Trophoblast cell (in vitro differentiated cells and primary cell): Measurements from ENCODE around the gene ZNF274.

ENCODE experiments used
- DNase-seq, 2 donors: peaks; one replicate each; pipeline ENCODE4 v3.0.0-alpha.2; 2016
- H2AFZ ChIP-seq: 2 replicates; pipeline ENCODE4 v1.6.1; 2013; ENCODE audit warnings: low read length, moderate library complexity, mild to moderate bottlenecking; ENCODE audit not compliant: insufficient read depth, poor library complexity
- H2AK5ac ChIP-seq: 2 replicates; pipeline ENCODE4 v1.6.1; 2013; ENCODE audit warnings: mild to moderate bottlenecking, low read length
- H2BK120ac ChIP-seq: 2 replicates; pipeline ENCODE4 v1.6.1; 2013; ENCODE audit warnings: low read length, mild to moderate bottlenecking, moderate library complexity; ENCODE audit not compliant: insufficient read depth, poor library complexity
- H2BK12ac ChIP-seq: 2 replicates; pipeline ENCODE4 v1.6.1; 2013; ENCODE audit warnings: mild to moderate bottlenecking, low read length, moderate library complexity
- H2BK5ac ChIP-seq: 2 replicates; pipeline ENCODE4 v1.6.1; 2013; ENCODE audit warnings: low read length, low read depth, moderate library complexity, mild to moderate bottlenecking; ENCODE audit not compliant: poor library complexity
- H3K14ac ChIP-seq: 2 replicates; pipeline ENCODE4 v1.6.1; 2013; ENCODE audit warnings: mild to moderate bottlenecking, low read length
- H3K18ac ChIP-seq: 2 replicates; pipeline ENCODE4 v1.6.1; 2013; ENCODE audit warnings: mild to moderate bottlenecking, low read length
- H3K23ac ChIP-seq: 2 replicates; pipeline ENCODE4 v1.6.1; 2013; ENCODE audit warnings: low read length
- H3K27ac ChIP-seq: 2 replicates; pipeline ENCODE4 v1.5.1; 2013; ENCODE audit warnings: low read depth, mild to moderate bottlenecking, inconsistent platforms, low read length, moderate library complexity
- H3K27me3 ChIP-seq: 2 replicates; pipeline ENCODE4 v1.6.1; 2013; ENCODE audit warnings: inconsistent platforms, mild to moderate bottlenecking, low read length, moderate library complexity; ENCODE audit not compliant: insufficient read depth
- H3K36me3 ChIP-seq, 2 experiments: 1 replicate in 1 of 2; 2 replicates in 1 of 2; pipeline ENCODE4 v1.6.1; 2013; ENCODE audit warnings: low read length in 2 of 2, mild to moderate bottlenecking in 2 of 2, moderate library complexity in 1 of 2; ENCODE audit not compliant: insufficient read depth in 2 of 2, control insufficient read depth in 1 of 2
- H3K4ac ChIP-seq: 2 replicates; pipeline ENCODE4 v1.6.1; 2013; ENCODE audit warnings: low read depth, mild to moderate bottlenecking, low read length, moderate library complexity
- H3K4me1 ChIP-seq, 2 experiments: 1 replicate in 1 of 2; 2 replicates in 1 of 2; pipeline ENCODE4 v1.6.1; 2013; ENCODE audit warnings: low read length in 2 of 2, mild to moderate bottlenecking in 2 of 2, moderate library complexity in 1 of 2; ENCODE audit not compliant: insufficient read depth in 2 of 2, control insufficient read depth in 1 of 2
- H3K4me2 ChIP-seq: 2 replicates; pipeline ENCODE4 v1.6.1; 2013; ENCODE audit warnings: inconsistent platforms, mild to moderate bottlenecking, low read length, moderate library complexity
- H3K4me3 ChIP-seq: 2 replicates; pipeline ENCODE4 v1.5.1; 2013; ENCODE audit warnings: mild to moderate bottlenecking, low read depth, low read length, inconsistent platforms
- H3K79me1 ChIP-seq: one replicate; pipeline ENCODE4 v1.6.1; 2013; ENCODE audit warnings: low read length
- H3K79me2 ChIP-seq: 2 replicates; pipeline ENCODE4 v1.6.1; 2013; ENCODE audit warnings: low read length, mild to moderate bottlenecking; ENCODE audit not compliant: control insufficient read depth, insufficient read depth, poor library complexity
- H3K9ac ChIP-seq: 2 replicates; pipeline ENCODE4 v1.6.1; 2013; ENCODE audit warnings: mild to moderate bottlenecking, low read length
- H3K9me3 ChIP-seq: 2 replicates; pipeline ENCODE4 v1.6.1; 2013; ENCODE audit warnings: low read depth, mild to moderate bottlenecking, control low read depth, inconsistent platforms, low read length; ENCODE audit not compliant: insufficient read depth
- H4K12ac ChIP-seq: 2 replicates; pipeline ENCODE4 v1.6.1; 2013; ENCODE audit warnings: low read depth, mild to moderate bottlenecking, low read length, moderate library complexity
- H4K8ac ChIP-seq: 2 replicates; pipeline ENCODE4 v1.6.1; 2013; ENCODE audit warnings: low read depth, mild to moderate bottlenecking, low read length, moderate library complexity
- H4K91ac ChIP-seq: one replicate; pipeline ENCODE4 v1.6.1; 2013; ENCODE audit warnings: low read depth, mild to moderate bottlenecking, low read length, moderate library complexity
- WGBS: extraction: QIAGEN DNeasy Blood & Tissue Kit; methylation state at CpG from one replicate; pipeline ENCODE4 v1.1.7; 2013; ENCODE audit warnings: missing lambda C conversion rate; ENCODE audit not compliant: insufficient read length, insufficient coverage; ENCODE audit errors: extremely low coverage; 5-methylcytosine and 5-hydroxymethylcytosine counted together

The ZNF274 gene

DNA sequence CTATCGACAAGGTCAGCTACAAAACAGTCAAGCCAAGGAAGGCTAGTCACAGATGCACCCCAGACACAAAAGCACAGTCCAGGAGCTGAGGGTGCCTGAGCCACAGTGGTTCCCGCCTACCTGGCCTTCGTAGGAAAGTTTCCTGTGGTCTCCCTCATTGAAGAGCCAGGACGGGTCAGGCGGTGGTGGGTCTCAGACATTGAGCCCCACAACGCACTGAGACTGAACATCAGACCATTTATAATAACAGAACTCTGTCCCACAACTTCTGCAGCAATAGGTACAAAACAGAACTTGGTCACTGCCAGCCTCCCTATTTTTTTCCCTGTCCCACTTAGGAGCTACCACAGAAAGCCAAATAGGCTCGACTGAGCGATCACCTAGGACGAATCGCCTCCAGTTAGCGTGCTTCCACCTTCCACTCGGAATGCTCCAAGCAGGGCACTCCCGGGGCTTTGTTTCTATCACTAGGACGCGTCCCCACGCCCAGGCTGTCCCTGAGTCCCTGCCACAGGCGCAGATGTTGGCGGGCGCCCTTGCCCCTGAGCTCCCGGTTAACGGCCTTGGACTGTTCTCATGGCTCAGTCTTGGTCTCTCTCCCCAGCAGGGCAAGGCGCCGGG lies 45.2 kb downstream of the ZNF274 start:
- peak overlapping the region; percentile 89 for H3K4me3 ChIP-seq
- peaks cover 23% of the 10 kb centered on the region in 2 experiments for H3K36me3 ChIP-seq
- no peak overlapping the region for H2AK5ac ChIP-seq
- H2AFZ ChIP-seq, result peak overlapping the region; percentile 87
- H3K79me2 ChIP-seq, result peaks cover 11% of the 10 kb centered on the region
- H3K4me1 ChIP-seq, result peaks cover 9 to 11% of the 10 kb centered on the region in 2 experiments
- no peak overlapping the region for H3K23ac ChIP-seq
- peak overlapping the region; percentile 84 for H4K12ac ChIP-seq
- H3K4me2 ChIP-seq, result peak overlapping the region; percentile 81
- peak overlapping the region; percentile 45 for H2BK5ac ChIP-seq
- peak overlapping the region; percentile 69 for H4K91ac ChIP-seq
- H3K27me3 ChIP-seq, result no peaks in the 10 kb centered on the region
- peak overlapping the region; percentile 11 for H3K4ac ChIP-seq
- H4K8ac ChIP-seq, result peak overlapping the region; percentile 99
- H2BK12ac ChIP-seq, result no peak overlapping the region
- peak overlapping the region; percentile 50 for H2BK120ac ChIP-seq
- H3K27ac ChIP-seq, result peak overlapping the region; percentile 67
- no CpG with 5 or more reads among the region's 23 CpGs for WGBS
- no peaks in the 10 kb centered on the region for H3K9me3 ChIP-seq
- H3K79me1 ChIP-seq, result peaks cover 9% of the 10 kb centered on the region
- H3K14ac ChIP-seq, result peak overlapping the region; percentile 81
- H3K9ac ChIP-seq, result peak overlapping the region; percentile 72
- DNase-seq, result no peak
- H3K18ac ChIP-seq, result peak overlapping the region; percentile 48

DNA sequence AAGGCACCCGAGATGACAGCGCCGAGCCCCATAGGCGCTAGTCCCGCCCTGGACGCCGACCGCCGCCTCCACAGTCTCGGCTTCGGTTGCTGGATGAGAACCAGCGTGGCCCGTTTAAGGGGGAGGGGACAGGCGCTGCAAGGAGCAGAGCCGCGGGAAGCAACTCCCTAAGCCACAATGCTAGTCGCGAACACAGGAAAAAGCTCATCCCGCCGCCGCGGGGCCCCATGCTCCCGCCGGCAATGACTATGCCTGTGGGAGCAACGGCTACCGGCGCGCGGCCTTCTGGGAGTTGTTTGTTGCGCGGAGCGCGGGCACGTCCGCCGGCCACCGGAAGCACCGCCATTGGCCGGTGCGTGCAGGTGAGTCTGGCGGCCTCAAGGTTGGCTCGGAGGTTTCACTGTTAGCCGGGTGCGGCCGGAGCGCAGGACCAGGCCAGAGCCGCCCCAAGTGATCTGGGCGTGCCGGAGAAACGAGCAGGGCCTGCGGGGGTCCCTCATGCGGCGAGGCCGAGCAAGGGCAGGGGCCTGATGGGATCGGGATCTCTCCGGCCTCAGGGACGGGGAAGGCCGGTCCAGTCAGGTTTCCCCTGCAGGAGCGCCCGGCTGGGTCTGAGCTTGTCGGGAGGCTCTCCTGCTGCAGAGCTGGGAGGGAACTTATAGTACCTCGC lies 45.9 kb downstream of the ZNF274 start, which contains the start of gene ZNF544:
Gene ZNF544, plus strand, starts transcription at position 330 of the 670 bp plus-strand sequence. CDS start 15,110 bp downstream, outside the sequence.
- Histone ChIP-seq H3K18ac (peak within 1 kb of the TSS; percentile 77), H3K14ac (peak within 1 kb of the TSS; percentile 95), H2BK120ac (peak within 1 kb of the TSS; percentile 70), H3K4me2 (peak within 1 kb of the TSS; percentile 81), H3K4ac (peak within 1 kb of the TSS; percentile 91), H3K9ac (peak within 1 kb of the TSS; percentile 89), H2AFZ (peak within 1 kb of the TSS; percentile 87), H3K4me3 (peak within 1 kb of the TSS; percentile 89), H3K79me1 (peaks cover 9% of the 10 kb centered on the region), H3K4me1 (peaks cover 9 to 11% of the 10 kb centered on the region in 2 experiments), H3K9me3 (no peaks in the 10 kb centered on the region), H2BK5ac (peak within 1 kb of the TSS; percentile 70), H2BK12ac (no peak within 1 kb of the TSS), H4K91ac (peak within 1 kb of the TSS; percentile 87), H3K27me3 (no peaks in the 10 kb centered on the region), H3K36me3 (peaks cover 24 to 26% of the 10 kb centered on the region in 2 experiments), H2AK5ac (peak within 1 kb of the TSS; percentile 49), H3K27ac (peak within 1 kb of the TSS; percentile 67), H3K23ac (no peak within 1 kb of the TSS), H4K8ac (peak within 1 kb of the TSS; percentile 99), H3K79me2 (peaks cover 11% of the 10 kb centered on the region), H4K12ac (peak within 1 kb of the TSS; percentile 84)
- no CpG with 5 or more reads among the region's 62 CpGs for WGBS
- DNase-seq, result peak; percentile 53 to 72

- no peak overlapping the region for H3K18ac ChIP-seq
- no CpG with 5 or more reads among the region's 13 CpGs for WGBS
Observed at GRCh38 chr19:58229255-58229639, 46.4 kb downstream of the ZNF274 start.

DNA sequence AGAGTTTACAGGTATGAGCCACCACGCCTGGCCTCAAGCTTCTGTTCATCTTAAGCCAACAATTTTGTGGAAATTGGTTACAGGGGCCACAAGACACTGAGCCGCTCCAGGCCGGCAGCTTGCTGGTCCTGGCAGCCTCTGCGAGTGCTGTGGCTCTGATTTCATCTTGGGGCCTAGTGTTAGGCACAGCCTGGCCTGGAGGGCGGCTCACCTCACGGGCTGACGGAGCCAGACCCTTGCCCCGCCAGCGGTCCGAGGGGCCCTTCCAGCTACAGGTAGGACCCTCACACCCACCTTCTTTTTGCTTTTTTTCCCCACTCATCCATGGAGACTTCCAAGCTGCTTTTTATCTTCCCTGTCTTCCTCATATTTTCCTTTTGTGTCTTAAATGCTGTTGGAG lies 54.5 kb downstream of the ZNF274 start:
- Histone ChIP-seq H4K8ac (no peak overlapping the region), H3K9me3 (peaks cover 1% of the 10 kb centered on the region), H3K4me2 (no peak overlapping the region), H2BK12ac (no peak overlapping the region), H3K9ac (no peak overlapping the region), H3K18ac (no peak overlapping the region), H3K79me2 (no peaks in the 10 kb centered on the region), H3K4me1 (no peaks in the 10 kb centered on the region), H3K4me3 (no peak overlapping the region), H3K27me3 (no peaks in the 10 kb centered on the region), H2BK120ac (no peak overlapping the region), H3K14ac (no peak overlapping the region), H3K4ac (no peak overlapping the region), H3K27ac (no peak overlapping the region), H3K23ac (no peak overlapping the region), H3K79me1 (no peaks in the 10 kb centered on the region), H4K12ac (no peak overlapping the region), H2AK5ac (no peak overlapping the region), H3K36me3 (peaks cover 44 to 59% of the 10 kb centered on the region in 2 experiments), H2BK5ac (no peak overlapping the region), H4K91ac (no peak overlapping the region), H2AFZ (no peak overlapping the region)
- DNase-seq, result no peak
- no CpG with 5 or more reads among the region's 10 CpGs for WGBS

More at GRCh38 chr19:58229255-58229639, 46.4 kb downstream of the ZNF274 start:
- Histone ChIP-seq H4K91ac (peak overlapping the region; percentile 87), H2AFZ (no peak overlapping the region), H3K14ac (peak overlapping the region; percentile 95), H2BK12ac (no peak overlapping the region), H2BK5ac (no peak overlapping the region), H3K4me2 (peak overlapping the region; percentile 81), H3K27ac (no peak overlapping the region), H3K27me3 (no peaks in the 10 kb centered on the region), H3K79me2 (peaks cover 11% of the 10 kb centered on the region), H2BK120ac (no peak overlapping the region), H4K12ac (peak overlapping the region; percentile 10), H3K4me3 (peak overlapping the region; percentile 89), H3K9me3 (no peaks in the 10 kb centered on the region), H3K36me3 (peaks cover 27 to 31% of the 10 kb centered on the region in 2 experiments), H3K4me1 (peaks cover 9 to 11% of the 10 kb centered on the region in 2 experiments), H3K4ac (peak overlapping the region; percentile 7), H3K79me1 (peaks cover 9% of the 10 kb centered on the region), H2AK5ac (peak overlapping the region; percentile 25), H4K8ac (peak overlapping the region; percentile 99), H3K9ac (peak overlapping the region; percentile 89), H3K23ac (no peak overlapping the region)
- no peak for DNase-seq
